ENCODE measurements around the gene DEPDC1B.

DNA sequence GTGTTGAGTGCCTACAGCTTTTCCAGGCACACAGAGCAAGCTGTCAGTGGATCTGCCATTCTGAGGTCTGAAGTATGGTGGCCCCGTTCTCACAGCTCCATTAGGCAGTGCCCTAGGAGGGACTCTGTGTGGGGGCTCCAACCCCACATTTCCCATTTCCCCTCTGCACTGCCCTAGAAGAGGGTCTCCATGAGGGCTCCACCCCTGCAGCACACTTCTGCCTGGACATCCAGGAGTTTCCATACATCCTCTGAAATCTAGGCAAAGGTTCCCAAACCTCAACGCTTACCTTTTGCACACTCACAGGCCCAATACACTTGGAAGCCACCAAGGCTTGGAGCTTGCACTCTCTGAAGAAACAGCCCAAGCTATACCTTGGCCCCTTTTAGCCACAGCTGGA, 131.3 kb downstream of the DEPDC1B start:
- TF ChIP-seq, protein P1, sequence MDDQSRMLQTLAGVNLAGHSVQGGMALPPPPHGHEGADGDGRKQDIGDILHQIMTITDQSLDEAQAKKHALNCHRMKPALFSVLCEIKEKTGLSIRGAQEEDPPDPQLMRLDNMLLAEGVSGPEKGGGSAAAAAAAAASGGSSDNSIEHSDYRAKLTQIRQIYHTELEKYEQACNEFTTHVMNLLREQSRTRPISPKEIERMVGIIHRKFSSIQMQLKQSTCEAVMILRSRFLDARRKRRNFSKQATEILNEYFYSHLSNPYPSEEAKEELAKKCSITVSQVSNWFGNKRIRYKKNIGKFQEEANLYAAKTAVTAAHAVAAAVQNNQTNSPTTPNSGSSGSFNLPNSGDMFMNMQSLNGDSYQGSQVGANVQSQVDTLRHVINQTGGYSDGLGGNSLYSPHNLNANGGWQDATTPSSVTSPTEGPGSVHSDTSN (CRISPR knock-in tag; IDR thresholded peaks at IDR 0.05) = no peak
- no peak for TF ChIP-seq ZNF391 (tag by site-specific recombination; IDR thresholded peaks at IDR 0.05; ENCODE audit: borderline replicate concordance, low read depth)
- TF ChIP-seq, protein P2, sequence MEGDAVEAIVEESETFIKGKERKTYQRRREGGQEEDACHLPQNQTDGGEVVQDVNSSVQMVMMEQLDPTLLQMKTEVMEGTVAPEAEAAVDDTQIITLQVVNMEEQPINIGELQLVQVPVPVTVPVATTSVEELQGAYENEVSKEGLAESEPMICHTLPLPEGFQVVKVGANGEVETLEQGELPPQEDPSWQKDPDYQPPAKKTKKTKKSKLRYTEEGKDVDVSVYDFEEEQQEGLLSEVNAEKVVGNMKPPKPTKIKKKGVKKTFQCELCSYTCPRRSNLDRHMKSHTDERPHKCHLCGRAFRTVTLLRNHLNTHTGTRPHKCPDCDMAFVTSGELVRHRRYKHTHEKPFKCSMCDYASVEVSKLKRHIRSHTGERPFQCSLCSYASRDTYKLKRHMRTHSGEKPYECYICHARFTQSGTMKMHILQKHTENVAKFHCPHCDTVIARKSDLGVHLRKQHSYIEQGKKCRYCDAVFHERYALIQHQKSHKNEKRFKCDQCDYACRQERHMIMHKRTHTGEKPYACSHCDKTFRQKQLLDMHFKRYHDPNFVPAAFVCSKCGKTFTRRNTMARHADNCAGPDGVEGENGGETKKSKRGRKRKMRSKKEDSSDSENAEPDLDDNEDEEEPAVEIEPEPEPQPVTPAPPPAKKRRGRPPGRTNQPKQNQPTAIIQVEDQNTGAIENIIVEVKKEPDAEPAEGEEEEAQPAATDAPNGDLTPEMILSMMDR (tag by site-specific recombination; IDR thresholded peaks at IDR 0.05) = no peak
- TF ChIP-seq ZNF274 (IDR thresholded peaks at IDR 0.05; ENCODE audit: low read length) = no peak
- no peak for TF ChIP-seq ZNF274 (tag by site-specific recombination; IDR thresholded peaks at IDR 0.05; ENCODE audit: borderline replicate concordance)
- TF ChIP-seq YY1 (tag by site-specific recombination; IDR thresholded peaks at IDR 0.05) = no peak
- TF ChIP-seq, protein P3, sequence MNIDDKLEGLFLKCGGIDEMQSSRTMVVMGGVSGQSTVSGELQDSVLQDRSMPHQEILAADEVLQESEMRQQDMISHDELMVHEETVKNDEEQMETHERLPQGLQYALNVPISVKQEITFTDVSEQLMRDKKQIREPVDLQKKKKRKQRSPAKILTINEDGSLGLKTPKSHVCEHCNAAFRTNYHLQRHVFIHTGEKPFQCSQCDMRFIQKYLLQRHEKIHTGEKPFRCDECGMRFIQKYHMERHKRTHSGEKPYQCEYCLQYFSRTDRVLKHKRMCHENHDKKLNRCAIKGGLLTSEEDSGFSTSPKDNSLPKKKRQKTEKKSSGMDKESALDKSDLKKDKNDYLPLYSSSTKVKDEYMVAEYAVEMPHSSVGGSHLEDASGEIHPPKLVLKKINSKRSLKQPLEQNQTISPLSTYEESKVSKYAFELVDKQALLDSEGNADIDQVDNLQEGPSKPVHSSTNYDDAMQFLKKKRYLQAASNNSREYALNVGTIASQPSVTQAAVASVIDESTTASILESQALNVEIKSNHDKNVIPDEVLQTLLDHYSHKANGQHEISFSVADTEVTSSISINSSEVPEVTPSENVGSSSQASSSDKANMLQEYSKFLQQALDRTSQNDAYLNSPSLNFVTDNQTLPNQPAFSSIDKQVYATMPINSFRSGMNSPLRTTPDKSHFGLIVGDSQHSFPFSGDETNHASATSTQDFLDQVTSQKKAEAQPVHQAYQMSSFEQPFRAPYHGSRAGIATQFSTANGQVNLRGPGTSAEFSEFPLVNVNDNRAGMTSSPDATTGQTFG (tag by site-specific recombination; IDR thresholded peaks at IDR 0.05; ENCODE audit: borderline replicate concordance) = no peak
- TF ChIP-seq ZNF394 (tag by site-specific recombination; IDR thresholded peaks at IDR 0.05; ENCODE audit: borderline replicate concordance) = no peak
- no peak for TF ChIP-seq ZNF121 (tag by site-specific recombination; IDR thresholded peaks at IDR 0.05)
- no peak for TF ChIP-seq ZNF571 (tag by site-specific recombination; IDR thresholded peaks at IDR 0.05)
- TF ChIP-seq ZNF211 (tag by site-specific recombination; IDR thresholded peaks at IDR 0.05; ENCODE audit: low read depth) = no peak
- TF ChIP-seq, protein P4, sequence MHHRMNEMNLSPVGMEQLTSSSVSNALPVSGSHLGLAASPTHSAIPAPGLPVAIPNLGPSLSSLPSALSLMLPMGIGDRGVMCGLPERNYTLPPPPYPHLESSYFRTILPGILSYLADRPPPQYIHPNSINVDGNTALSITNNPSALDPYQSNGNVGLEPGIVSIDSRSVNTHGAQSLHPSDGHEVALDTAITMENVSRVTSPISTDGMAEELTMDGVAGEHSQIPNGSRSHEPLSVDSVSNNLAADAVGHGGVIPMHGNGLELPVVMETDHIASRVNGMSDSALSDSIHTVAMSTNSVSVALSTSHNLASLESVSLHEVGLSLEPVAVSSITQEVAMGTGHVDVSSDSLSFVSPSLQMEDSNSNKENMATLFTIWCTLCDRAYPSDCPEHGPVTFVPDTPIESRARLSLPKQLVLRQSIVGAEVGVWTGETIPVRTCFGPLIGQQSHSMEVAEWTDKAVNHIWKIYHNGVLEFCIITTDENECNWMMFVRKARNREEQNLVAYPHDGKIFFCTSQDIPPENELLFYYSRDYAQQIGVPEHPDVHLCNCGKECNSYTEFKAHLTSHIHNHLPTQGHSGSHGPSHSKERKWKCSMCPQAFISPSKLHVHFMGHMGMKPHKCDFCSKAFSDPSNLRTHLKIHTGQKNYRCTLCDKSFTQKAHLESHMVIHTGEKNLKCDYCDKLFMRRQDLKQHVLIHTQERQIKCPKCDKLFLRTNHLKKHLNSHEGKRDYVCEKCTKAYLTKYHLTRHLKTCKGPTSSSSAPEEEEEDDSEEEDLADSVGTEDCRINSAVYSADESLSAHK (tag by site-specific recombination; IDR thresholded peaks at IDR 0.05) = no peak
- TF ChIP-seq TCF7L2 (IDR thresholded peaks at IDR 0.05; ENCODE audit: borderline replicate concordance, low read depth, low read length) = no peak
